Islet of Langerhans (tissue), 1 donor: ENCODE results near the gene TPRKB.
"Not testable (repeated sequence)": the region's sequence is repeated elsewhere in the genome, so short reads cannot be mapped to it uniquely, and the experiment has no call there.

Experiments used
- FAIRE-seq: peaks from one replicate; lab custom pipeline; 2011; peaks lifted over from hg19 to GRCh38; lab: Jason Lieb, UNC

TPRKB gene

GRCh38 chr2:73736855-73737779, at the start of gene TPRKB:
TPRKB (minus strand) TSS chr2:73737345; CDS start chr2:73734569, 2,776 bp downstream.
- no peak for FAIRE-seq

GRCh38 chr2:73783883-73784282, 46.7 kb upstream of the TPRKB start, which contains the start of gene C2orf78:
C2orf78 (plus strand) TSS chr2:73784183; CDS start chr2:73784310, 127 bp downstream.
- not testable (repeated sequence) for FAIRE-seq

DNA sequence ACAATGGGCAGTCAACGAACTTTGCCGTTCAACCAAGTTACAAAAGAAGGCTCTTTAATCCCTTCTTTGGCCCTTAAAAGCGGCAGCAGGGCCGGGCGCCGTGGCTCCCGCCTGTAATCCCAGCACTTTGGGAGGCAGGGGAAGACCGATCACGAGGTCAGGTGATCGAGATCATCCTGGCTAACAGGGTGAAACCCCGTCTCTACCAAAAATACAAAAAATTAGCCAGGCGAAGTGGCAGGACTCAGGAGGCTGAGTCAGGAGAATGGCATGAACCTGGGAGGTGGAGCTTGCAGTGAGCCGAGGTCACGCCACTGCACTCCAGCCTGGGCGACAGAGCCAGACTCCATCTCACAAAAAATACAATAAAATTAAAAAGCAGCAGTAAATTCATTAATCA, 46.3 kb upstream of the TPRKB start:
- FAIRE-seq, result not testable (repeated sequence)

DNA sequence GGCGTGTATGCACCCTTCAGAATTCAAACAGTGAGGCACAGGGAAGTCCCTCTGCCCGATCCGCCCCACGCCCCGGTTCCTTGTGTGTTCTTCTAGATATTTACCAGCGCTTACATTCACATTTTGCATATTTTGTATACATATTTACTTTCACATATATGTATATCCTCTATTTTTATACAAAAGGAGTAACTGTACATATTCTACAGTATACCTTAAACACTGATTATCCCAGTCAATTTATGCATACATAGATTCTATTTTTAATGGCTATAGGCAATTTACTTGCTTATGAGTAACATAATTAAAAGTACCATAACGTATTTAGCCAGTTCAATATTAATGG, 43.1 kb upstream of the TPRKB start:
- FAIRE-seq, result no peak

DNA sequence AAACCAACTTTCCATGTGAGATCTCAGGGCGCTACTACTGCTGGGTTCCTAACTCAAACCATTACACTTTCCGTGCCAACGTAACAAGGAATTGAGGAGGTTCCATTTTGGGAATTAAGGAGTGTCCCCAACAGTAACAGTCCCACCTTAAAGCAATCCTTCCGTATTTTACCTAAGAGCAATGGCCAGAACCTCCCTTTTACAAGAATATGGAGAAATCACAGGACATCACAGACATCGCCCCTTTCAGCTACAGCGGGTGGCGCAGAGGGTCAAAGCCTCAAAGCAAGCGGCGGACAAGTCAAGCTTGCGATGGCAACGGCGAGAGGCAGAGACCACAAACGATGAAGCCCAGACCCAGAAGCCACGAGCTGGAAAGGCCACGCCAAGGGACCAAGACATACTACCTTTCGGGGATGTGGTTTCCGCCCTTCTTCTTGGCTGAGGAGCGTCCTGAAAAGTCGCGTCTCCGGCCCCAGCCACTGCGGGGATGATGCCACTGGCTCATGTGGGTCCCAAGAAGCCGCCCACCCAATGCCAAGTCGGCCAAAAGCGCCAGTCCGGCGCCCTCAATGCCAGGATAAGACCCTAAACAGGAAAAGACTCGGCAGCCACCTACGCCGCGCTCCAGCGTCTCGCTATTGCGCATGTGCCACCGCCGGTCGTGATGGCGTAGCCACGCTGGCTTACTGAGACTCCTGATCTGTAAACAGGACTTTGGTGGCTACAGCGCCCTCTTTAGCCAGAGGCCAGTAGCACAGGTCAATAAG, 42.5 kb upstream of the TPRKB start, which contains the start of gene DUSP11:
TSS of gene DUSP11 (minus strand) at position 637 of the 770 bp plus-strand sequence. CDS start at position 508, 129 bp downstream.
- peak; percentile 5 for FAIRE-seq

- FAIRE-seq, result not testable (repeated sequence)
These were observed 41.8 kb upstream of the TPRKB start for GRCh38 chr2:73778867-73779466.

- FAIRE-seq, result no peak
These were observed 39.8 kb upstream of the TPRKB start for GRCh38 chr2:73776869-73777519.

GRCh38 chr2:73776381-73776780, 39.2 kb upstream of the TPRKB start:
- FAIRE-seq, result no peak

DNA sequence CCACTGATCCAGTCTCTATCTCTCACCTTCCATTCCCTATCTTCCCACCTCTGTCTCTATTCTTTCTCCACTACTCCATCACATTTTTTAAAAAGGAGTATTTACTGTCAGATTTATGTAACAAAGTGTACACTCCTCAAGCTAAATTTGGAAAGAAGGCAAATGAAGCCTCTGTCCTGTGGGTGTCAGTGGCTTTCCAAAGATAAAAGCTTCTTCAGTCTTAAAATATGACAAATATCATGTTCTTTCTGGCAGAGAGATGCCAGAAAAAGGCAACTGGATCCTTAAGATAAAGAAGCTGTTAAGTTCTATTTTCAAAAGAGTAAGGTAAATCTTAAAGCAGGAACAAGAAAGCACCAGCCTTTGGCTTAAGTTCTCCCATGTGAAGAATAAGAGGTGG, 35.7 kb upstream of the TPRKB start:
- no peak for FAIRE-seq

DNA sequence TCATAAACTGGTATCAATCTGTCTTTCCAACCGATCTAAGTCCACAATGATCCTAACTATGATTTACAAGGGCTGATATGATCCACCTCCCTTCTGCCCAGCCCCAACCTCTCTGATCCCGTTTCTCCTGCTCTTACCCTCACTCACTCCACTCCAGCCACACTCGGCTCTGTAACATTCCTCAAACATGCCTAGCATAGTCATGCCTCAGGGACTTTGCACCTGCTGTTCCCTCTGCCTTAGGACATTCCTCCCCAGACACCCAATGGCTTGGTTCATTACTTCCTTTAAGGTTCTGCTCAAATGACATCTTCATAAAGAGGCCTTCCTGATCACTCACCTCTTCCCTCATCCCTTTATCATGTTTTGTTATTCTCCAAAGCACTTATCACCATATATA, 33.6 kb upstream of the TPRKB start:
- no peak for FAIRE-seq

DNA sequence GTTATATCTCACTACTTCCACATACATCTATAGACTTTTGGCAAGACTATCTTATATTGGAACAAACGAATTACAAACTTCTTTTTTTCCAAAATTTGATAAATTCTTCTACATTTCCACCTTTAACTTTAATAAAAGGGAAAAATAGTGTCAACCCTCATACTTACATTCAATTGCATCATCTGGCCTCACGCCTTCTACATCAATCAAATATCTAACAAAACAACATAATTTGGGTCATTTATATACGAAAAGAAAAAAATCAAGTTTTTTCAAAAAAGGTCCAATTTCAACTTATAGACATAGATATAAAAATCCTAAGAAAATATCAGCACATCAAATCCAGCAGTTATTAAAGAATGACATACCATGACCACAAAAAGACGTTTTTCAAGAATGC, 29.8 kb upstream of the TPRKB start:
- FAIRE-seq, result no peak

GRCh38 chr2:73766349-73766748, 29.2 kb upstream of the TPRKB start:
- no peak for FAIRE-seq

- FAIRE-seq, result no peak
These were observed 27.8 kb upstream of the TPRKB start for GRCh38 chr2:73764945-73765344.

GRCh38 chr2:73762571-73762970, 25.4 kb upstream of the TPRKB start:
- FAIRE-seq, result no peak

GRCh38 chr2:73759904-73760303, 22.8 kb upstream of the TPRKB start:
- no peak for FAIRE-seq

DNA sequence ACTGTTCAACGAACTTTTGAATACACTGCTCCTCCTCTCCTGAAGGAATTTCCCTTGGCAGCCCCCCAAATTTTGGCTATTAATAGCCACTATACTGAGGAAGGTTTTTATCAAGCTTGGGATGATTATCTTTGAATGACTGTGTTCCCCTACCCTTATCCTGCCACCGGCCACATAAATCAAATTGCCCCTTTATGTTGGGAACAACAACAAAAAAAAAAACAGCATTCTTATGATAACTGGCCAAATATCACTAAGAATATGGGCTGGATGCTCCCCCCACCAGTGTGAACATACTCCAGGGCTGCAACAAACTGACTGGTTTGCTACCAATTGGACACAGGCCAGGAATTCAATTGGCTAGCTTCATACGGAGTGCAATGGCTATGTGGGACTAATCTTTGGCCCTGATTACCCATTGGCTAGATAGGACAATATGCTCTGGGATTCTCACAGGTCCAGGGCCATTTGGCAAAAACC, 22.2 kb upstream of the TPRKB start:
- FAIRE-seq, result no peak

DNA sequence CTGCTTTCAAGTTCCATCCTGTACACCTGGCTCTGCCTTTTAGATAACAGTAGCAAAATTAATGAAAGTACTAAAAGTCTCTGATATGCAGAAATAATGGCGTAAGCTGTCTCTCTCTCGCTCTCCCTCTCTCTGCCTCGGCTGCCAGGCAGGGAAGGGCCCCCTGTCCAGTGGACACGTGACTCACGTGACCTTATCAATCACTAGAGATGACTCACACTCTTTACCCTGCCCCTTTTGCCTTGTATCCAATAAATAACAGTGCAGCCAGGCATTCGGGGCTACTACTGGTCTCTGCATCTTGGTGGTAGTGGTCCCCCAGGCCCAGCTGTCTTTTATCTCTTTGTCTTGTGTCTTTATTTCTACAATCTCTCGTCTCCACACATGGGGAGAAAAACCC, 17.2 kb upstream of the TPRKB start:
- not testable (repeated sequence) for FAIRE-seq

- FAIRE-seq, result no peak
These were observed 12.2 kb upstream of the TPRKB start for GRCh38 chr2:73749314-73749713.

- no peak for FAIRE-seq
These were observed 9.7 kb upstream of the TPRKB start for GRCh38 chr2:73746877-73747208.

DNA sequence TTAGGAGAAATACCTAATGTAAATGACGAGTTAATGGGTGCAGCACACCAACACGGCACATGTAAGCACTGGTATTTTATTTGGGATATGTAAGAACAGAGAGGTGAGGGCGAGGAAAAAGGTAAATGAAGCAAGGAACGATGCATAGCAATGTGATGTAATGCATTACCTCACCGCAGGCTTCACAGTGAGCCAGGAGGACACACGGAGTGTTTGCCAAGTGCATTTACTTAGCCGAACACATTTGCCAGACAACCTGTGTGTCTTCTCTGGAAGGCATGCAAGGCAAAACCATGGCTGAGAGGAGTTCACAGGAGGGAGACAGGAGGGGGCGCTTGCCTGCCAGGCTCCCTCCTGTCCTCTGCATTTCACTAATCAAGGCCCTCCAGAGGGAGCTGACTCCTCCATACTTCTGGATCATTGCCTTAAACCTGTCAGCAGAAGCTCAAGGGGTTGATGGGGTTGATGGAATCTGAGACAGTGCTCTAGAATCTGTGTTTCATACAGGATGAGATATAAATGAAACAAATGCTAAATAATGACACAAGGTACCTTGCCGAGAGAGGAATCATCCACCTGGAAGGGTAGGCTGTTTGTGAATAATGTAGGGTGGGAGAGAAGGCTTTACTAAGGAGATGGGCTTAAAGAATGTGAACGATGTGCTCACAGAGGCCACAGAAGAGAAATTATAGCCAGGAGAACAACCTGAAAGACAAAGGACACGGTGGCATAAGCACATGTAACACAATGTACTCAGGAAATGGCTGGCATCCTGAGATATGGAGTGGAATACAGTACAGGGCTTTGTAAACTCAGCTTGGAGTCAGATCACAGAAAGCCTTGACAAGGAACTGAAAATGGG, 9.1 kb upstream of the TPRKB start:
- no peak for FAIRE-seq

GRCh38 chr2:73740767-73741166, 3.6 kb upstream of the TPRKB start:
- no peak for FAIRE-seq
